Epithelial cell of esophagus (primary cell): ENCODE measurements around the gene ZDHHC11B.
"Not testable (repeated sequence)": the region's sequence is repeated elsewhere in the genome, so short reads cannot be mapped to it uniquely, and the experiment has no call there.

Experiments
- DNase-seq: peaks from one replicate; pipeline ENCODE4 v3.0.0; 2010; ENCODE audit warnings: low read depth
- H3K4me3 ChIP-seq: 2 replicates; pipeline ENCODE4 v1.5.1; 2011; ENCODE audit warnings: mild to moderate bottlenecking, low read length, control low read depth
- CTCF ChIP-seq: IDR thresholded peaks from 2 replicates; pipeline ENCODE4 v1.5.1; 2011; ENCODE audit warnings: low read depth, mild to moderate bottlenecking, low read length, control low read depth, inconsistent platforms; ENCODE audit not compliant: insufficient read depth; ENCODE audit errors: missing control alignments

The ZDHHC11B gene

GRCh38 chr5:683551-684481 lies 100.7 kb downstream of the ZDHHC11B start:
- no peak for TF ChIP-seq CTCF
- no peak overlapping the region for H3K4me3 ChIP-seq
- DNase-seq, result peak; percentile 34

- not testable (repeated sequence) for DNase-seq
These were observed 101.7 kb downstream of the ZDHHC11B start for GRCh38 chr5:682651-683358.

GRCh38 chr5:682216-682615 lies 102.3 kb downstream of the ZDHHC11B start:
- not testable (repeated sequence) for H3K4me3 ChIP-seq, DNase-seq

More at GRCh38 chr5:682651-683358, 101.7 kb downstream of the ZDHHC11B start:
- H3K4me3 ChIP-seq, result not testable (repeated sequence)

GRCh38 chr5:681317-682191 lies 103.0 kb downstream of the ZDHHC11B start:
- H3K4me3 ChIP-seq, DNase-seq: not testable (repeated sequence)

GRCh38 chr5:680836-681235 lies 103.7 kb downstream of the ZDHHC11B start:
- not testable (repeated sequence) for H3K4me3 ChIP-seq, DNase-seq

- not testable (repeated sequence) for H3K4me3 ChIP-seq, DNase-seq
These were observed 104.3 kb downstream of the ZDHHC11B start for GRCh38 chr5:680118-680795.

GRCh38 chr5:679166-679895 lies 105.2 kb downstream of the ZDHHC11B start:
- not testable (repeated sequence) for DNase-seq

GRCh38 chr5:678521-678920 lies 106.0 kb downstream of the ZDHHC11B start:
- DNase-seq, H3K4me3 ChIP-seq: not testable (repeated sequence)

More at GRCh38 chr5:679166-679895, 105.2 kb downstream of the ZDHHC11B start:
- not testable (repeated sequence) for H3K4me3 ChIP-seq

- no peak for DNase-seq
- no peak for TF ChIP-seq CTCF
These were observed 107.1 kb downstream of the ZDHHC11B start for GRCh38 chr5:677131-678101.

More at GRCh38 chr5:677131-678101, 107.1 kb downstream of the ZDHHC11B start:
- H3K4me3 ChIP-seq, result no peak overlapping the region
